ENCODE data around the gene FANCE.
A peak's percentile ranks its signal among the peaks of the same experiment; 100 is the strongest.
"Not testable (repeated sequence)": the region's sequence is repeated elsewhere in the genome, so short reads cannot be mapped to it uniquely, and the experiment has no call there.

FANCE gene

DNA sequence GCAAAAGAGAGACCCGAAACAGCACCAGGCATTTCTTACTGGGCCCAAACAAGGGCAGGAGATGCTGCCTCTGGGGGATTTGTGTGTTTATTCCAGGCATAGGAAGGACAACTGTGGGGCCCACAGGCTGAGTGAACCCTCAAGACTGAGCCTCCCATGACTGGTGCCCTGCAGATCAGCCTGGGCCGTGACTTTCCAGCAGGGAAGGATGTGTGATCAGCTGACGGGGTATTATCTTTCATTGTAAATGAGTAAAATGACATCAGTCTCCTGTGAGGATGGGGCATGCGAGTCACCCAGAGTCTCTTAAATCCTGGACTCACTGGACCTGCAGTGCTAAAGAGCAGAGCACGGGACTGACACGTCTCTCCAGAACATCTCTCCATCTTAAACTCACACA, 48.6 kb downstream of the FANCE start:
- DNase-seq: peak; percentile 23

DNA sequence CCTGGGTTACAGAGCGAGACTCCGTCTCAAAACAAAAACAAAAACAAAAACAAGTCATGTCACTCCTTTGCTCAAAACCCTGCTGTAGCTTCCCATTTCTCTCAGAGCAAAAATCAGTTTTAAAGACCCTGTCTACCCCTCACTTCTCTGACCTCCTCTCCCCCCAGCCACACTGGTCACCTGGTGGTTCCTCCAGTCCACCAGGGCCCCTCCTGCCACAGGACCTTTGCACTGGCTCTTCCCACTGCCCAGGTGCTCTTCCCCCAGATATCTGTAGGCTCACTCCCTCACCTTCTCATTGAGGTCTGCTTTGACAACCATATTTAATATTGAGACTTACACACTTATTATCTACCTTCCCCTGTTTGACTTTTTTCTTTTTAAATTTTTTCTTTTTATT, 49.6 kb downstream of the FANCE start:
- no peak for DNase-seq

DNA sequence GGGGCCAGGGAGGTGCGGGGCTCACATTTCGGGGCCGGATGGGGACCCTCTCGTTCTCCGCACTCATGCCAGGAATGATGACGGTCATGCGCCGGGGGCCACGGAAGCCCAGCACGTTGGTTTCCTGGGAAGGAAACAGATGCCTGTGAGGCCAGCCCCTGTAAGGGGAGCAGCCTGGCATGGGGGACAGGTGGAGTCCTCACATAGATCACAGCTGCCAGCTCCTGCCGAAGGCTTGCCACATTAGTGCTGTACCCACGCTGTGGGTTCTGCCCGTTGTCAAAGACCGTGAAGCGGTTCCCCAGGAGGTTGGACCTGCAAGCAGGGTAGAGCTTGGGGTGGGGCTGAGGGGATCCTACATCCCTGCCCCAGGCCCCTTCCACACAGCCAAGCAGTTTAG, 51.4 kb downstream of the FANCE start:
- no peak for DNase-seq

DNA sequence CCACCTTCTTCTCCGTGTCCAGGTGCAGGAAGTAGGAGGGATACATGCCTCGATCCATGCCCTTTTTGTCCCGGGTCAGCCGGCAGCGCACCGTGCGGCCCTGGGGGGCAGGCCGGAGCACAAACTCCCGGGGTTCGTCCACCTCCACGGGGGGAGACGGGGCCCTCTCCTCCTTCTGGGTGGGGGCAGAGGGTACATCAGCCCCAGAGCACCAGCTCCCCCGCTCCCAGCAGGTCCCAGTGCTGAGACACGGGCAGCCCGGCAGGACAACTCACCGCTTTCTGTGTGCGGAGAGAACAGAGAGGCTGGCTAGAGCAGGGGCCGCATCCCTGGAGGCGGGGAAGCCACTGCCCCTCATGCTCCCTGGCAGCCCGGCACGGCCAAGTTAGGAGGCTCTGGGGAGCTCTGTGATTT, 53.9 kb downstream of the FANCE start:
- DNase-seq: no peak

DNA sequence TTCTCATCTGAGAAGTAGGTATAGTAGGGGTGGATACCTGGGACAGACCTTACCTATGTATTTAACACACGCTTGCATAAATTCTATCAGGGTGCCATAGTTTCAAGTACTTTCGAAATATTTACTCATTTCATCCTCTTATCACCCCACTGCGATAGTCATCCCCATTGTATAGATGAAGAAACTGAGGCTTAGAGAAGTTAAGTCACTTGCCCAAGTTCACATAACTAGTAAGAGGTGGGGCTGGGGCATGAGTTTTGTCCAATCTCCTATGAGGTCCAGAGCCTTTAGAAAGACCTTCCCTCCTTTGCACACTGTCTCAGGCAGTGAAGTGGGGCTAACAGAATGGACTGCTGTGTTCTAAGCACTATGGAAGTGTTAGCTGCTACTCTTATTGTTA, 54.4 kb downstream of the FANCE start:
- DNase-seq: no peak

DNA sequence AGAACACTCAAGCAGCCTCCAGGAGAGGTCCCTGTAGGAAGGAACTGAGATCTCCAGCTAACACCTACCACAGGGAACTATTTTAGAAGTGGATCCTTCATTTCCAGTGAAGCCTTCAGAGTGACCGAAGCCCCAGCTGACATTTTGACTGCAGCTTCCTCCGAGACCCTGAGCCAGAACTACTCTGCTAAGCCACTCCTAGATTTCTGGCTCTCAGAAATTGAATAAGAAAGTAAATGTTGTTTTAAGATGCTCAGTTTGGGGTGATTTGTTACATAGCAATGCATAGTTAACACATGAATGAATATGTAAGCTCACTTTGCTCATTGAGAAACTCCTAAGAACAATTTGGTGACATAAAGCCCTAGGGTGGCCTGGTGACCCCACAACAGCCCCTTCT, 55.1 kb downstream of the FANCE start:
- DNase-seq: no peak

DNA sequence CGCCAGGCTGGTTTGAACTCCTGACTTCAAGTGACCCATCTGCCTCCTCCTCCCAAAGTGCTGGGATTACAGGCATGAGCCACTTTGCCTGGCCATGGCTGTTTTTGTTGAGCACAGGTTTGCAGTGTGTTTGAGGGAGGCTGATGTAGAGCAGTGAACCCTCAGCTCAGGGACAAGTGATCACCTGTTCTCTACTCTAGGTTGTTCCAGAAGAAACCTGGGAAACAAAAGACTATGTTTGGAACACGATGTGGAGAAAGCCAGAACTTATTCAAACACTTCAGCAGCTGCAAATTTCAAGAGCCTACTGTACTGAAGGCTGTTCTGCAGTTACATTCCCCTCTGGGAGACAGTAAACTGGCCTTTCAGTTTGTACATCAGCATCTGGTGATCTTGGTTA, 55.9 kb downstream of the FANCE start:
- DNase-seq: no peak

DNA sequence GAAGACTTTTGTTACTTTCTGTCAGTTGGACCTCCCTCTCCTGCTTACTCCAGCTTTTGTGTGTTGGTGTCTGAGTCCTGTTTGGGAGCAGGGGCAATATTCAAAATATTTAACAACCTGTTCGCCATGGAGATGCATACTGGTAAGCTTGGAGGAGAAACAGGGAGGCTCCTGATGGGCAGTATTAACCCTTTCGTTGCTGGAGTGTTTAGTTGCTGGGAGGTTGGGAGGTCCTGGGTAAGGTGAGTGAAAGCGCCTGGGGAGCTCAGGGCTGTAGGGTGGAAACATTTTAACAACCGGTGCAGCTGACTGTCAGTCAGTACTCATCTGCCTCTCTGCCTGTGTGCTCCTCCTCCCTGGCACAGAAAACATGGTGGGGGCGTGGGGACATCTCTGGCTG, 56.4 kb downstream of the FANCE start:
- DNase-seq: no peak

DNA sequence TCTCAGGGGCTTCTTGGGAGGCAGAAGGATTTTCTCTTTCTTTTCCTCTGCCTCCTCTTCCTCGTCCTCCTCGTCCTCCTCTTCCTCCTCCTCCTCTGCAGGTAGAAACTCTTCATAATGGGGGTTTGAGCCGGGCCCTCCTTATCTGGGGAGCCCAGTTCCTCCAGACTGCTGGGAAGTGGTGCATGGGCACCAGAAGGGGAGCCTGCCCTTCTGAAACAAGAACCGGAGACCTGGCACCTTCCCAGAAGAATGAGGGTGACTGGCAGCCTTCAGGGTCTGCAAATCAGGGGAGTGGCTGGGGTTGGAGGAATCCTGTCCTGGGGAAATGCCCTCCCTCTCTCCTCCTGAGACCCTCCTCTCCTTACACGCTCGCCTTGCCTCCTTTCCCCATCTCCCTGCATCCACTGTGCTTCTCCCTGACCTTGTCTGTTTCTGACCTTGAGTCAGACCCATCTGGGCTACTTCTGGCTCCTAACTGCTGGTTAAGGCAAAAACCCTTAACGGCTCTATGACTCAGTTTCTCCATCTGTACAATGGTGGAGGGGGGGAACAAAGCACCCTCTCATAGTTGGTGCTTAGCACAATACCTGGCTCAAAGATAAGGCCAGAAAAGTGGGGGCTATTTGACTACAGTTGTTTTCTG, 58.9 kb downstream of the FANCE start:
- no peak for DNase-seq

DNA sequence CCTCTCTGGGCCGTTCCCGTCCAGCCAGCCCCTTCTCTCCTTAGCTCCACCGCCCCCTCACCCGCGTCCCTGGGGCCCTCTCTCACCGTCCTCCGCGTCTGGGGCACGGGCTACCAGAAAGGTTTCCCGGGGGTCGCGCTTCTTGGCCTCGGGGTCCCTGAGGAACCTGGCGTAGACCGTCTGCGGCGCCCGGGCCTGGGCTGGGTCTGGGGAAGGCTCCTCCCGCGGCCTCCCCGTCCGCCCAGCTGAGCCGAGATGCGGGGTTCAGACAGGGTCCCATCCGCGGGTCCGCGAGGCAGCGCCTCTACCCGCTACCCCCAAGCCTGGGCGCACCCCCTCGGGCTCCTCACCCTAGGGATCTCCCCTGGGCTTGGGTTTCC, 59.4 kb downstream of the FANCE start:
- DNase-seq: no peak

DNA sequence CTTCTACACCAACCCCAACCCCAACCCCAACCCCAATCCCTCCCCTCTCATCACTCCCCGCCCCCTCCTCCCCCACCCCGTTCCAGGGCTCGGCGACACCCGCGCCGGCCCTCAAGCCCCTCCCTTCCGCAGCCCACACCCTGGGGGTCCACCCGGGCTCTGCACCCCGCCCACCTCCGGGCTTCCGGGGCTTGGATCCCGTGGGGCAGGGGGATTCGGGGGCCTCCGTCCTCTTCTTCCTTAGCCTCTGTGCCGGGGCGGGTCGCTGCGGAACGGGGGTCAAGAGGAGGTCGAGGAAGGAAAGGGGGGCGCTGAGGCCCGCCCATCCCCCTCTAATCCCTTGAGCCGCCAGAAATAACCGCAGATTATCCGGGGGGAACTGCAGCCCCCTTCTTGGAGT, 59.9 kb downstream of the FANCE start:
- DNase-seq: no peak

DNA sequence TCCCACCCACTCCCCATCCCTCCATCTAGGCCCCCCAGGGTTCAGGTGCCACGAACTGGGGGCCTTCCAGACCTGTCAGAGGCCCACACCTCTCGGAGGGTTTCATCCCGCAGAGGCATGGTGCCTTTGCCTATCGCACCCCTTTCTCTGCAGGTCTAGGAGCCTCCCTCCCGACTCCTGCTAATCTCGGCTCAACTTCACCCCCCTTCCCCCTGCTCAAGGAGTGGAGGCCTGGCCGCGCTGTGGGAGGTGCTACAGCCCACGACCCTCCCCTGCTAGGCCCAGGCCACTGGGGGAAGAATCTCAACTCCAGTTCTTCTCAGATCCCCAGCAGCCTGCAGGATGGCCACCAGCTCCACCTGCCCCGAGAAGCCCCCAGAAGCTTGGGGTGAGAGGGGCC, 60.6 kb downstream of the FANCE start, which contains the start of gene TULP1:
TULP1 (minus strand) TSS at position 157 of the 400 bp plus-strand sequence; CDS start at position 119, 38 bp downstream.
- no peak for DNase-seq

DNA sequence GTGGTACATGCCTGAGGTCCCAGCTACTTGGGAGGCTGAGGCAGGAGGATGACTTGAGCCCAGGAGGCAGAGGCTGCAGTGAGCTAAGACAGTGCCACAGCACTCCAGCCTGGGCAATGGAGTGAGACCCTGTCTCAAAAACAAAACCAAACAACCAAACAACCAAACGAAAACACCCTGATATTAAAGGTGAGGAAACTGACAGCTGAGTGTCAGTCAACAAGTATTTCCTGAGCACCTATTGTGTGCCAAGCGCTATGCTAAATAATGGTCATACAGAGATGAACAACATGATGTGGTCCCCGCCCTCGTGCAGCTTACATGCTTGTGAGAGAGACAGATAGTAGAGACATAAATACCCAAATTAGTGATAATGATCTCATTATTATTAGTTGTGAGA, 62.4 kb downstream of the FANCE start:
- DNase-seq: no peak

DNA sequence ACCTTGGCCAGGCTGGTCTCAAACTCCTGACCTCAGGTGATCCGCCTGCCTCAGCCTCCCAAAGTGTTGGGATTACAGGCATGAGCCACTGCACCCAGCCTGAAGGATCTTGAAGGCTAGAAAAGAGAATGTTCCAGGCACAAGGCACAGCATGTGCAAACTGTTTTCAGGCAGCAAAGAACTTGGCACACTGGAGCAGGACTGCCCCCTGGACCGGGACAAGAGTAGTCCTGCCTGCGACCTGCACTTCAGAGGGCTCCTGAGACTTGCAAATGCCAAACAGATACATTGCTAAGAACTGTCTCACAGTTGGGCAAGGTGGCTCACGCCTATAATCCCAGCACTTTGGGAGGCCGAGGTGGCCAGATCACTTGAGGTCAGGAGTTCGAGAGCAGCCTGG, 63.8 kb downstream of the FANCE start:
- not testable (repeated sequence) for DNase-seq

Data from amniotic stem cell (primary cell).